Measurements from ENCODE around the gene ABHD15. TPM values are rescaled to one million over a fixed set of nuclear protein-coding genes. Genes with fewer than 3 reads are reported as not detected.

The ABHD15 gene
- total RNA-seq, 4 donors from 2014 or later: 5.4 to 12.6 (median 11.1) TPM

DNA sequence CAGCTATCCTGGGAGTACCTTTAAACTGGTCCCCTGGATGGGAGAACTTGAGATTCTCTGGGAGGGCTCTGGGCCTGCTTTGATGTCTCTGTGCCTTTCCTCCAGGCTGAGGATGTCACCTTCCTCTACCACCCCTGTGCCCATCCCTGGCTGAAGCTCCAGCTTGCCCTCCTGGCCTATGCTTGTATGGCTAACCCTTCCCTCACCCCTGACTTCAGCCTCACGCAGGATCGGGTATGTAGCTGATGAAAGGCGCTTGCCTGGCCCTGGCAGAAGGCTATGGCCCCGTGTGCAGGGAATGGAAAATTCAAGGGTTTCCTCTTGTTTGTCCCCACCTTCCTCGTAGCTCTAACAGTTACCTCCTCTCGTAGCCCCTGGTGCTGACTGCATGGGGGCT, 4.6 kb upstream of the ABHD15 start:
- H3K4me3 ChIP-seq: no peak overlapping the region
- ATAC-seq: no peak
- 40% methylated on average over 1 of the region's 6 CpGs; no CpG with 5 or more reads in 1 of the 2 donors for WGBS, 2 donors (ENCODE audit: low coverage in 1 of 2)
- TF ChIP-seq EP300 (IDR thresholded peaks at IDR 0.05) (no peak), POLR2A (IDR thresholded peaks at IDR 0.05) (no peak), POLR2AphosphoS5 (IDR thresholded peaks at IDR 0.05) (no peak)
- TF ChIP-seq, protein P1, sequence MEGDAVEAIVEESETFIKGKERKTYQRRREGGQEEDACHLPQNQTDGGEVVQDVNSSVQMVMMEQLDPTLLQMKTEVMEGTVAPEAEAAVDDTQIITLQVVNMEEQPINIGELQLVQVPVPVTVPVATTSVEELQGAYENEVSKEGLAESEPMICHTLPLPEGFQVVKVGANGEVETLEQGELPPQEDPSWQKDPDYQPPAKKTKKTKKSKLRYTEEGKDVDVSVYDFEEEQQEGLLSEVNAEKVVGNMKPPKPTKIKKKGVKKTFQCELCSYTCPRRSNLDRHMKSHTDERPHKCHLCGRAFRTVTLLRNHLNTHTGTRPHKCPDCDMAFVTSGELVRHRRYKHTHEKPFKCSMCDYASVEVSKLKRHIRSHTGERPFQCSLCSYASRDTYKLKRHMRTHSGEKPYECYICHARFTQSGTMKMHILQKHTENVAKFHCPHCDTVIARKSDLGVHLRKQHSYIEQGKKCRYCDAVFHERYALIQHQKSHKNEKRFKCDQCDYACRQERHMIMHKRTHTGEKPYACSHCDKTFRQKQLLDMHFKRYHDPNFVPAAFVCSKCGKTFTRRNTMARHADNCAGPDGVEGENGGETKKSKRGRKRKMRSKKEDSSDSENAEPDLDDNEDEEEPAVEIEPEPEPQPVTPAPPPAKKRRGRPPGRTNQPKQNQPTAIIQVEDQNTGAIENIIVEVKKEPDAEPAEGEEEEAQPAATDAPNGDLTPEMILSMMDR (IDR thresholded peaks at IDR 0.05): no peak
- peaks cover 0 to 61% (median 18%) of the 10 kb centered on the region in 3 donors for H3K4me1 ChIP-seq
- H3K27me3 ChIP-seq: no peaks in the 10 kb centered on the region
- H3K9me3 ChIP-seq: no peaks in the 10 kb centered on the region
- H3K27ac ChIP-seq: peak overlapping the region in 2 of 4 donors; percentile 53 to 61
- H3K36me3 ChIP-seq: peaks cover 0 to 41% of the 10 kb centered on the region in 2 donors

DNA sequence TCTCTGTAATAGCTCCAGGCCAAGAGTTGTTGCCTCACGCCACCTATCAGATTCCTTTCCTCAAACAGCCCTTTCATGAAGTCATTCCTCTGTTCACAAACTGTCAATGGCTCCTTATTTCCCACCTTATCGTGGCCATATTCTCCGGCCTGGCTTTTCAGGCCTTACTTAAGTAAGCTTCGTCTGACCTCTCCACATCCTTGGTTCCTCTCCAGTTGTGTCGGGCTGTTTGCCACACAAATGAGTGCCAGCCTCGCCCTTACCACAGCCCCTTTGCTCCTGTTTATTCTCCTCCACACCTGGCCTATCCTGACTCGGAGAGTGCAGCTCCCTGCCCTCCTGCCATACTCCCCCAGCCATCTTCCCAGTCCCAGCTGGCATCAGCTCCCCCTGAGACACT, 3.7 kb upstream of the ABHD15 start:
- H3K4me1 ChIP-seq: peaks cover 0 to 70% (median 18%) of the 10 kb centered on the region in 3 donors
- TF ChIP-seq POLR2A (IDR thresholded peaks at IDR 0.05) (no peak), EP300 (IDR thresholded peaks at IDR 0.05) (no peak), POLR2AphosphoS5 (IDR thresholded peaks at IDR 0.05) (no peak)
- TF ChIP-seq, protein P1 (IDR thresholded peaks at IDR 0.05): no peak
- H3K4me3 ChIP-seq: no peak overlapping the region
- WGBS, 2 donors (ENCODE audit: low coverage in 1 of 2): 58 to 71% methylated on average over 3 to 7 of the region's 7 CpGs
- no peaks in the 10 kb centered on the region for H3K9me3 ChIP-seq
- H3K36me3 ChIP-seq: peaks cover 0 to 31% of the 10 kb centered on the region in 2 donors
- ATAC-seq: no peak
- no peak overlapping the region for H3K27ac ChIP-seq
- no peaks in the 10 kb centered on the region for H3K27me3 ChIP-seq

GRCh38 chr17:29569245-29569950, 2.6 kb upstream of the ABHD15 start:
- Histone ChIP-seq H3K4me1 (peaks cover 0 to 81% (median 18%) of the 10 kb centered on the region in 3 donors), H3K27ac (peak overlapping the region; percentile 39 to 93 (median 89))

GRCh38 chr17:29568331-29569244, 1.8 kb upstream of the ABHD15 start, which contains the start of gene TP53I13:
TP53I13 (plus strand) TSS chr17:29568701; CDS start chr17:29568759, 58 bp downstream.
- TF ChIP-seq EP300 (IDR thresholded peaks at IDR 0.05): no peak
- peak; percentile 34 to 40 for TF ChIP-seq POLR2A (IDR thresholded peaks at IDR 0.05)
- peak; percentile 9 for TF ChIP-seq POLR2AphosphoS5 (IDR thresholded peaks at IDR 0.05)
- TF ChIP-seq, protein P1 (IDR thresholded peaks at IDR 0.05): no peak
- Histone ChIP-seq H3K9me3 (no peaks in the 10 kb centered on the region), H3K27ac (peak within 1 kb of the TSS; percentile 66 to 93 (median 89)), H3K36me3 (peaks cover 0 to 12% of the 10 kb centered on the region in 2 donors), H3K4me3 (peak within 1 kb of the TSS; percentile 48 to 85), H3K4me1 (peaks cover 0 to 88% (median 18%) of the 10 kb centered on the region in 3 donors), H3K27me3 (no peaks in the 10 kb centered on the region)
- 0 to 1% methylated on average over 3 to 12 of the region's 85 CpGs for WGBS, 2 donors (ENCODE audit: low coverage in 1 of 2)
- ATAC-seq: peak; percentile 71

More at GRCh38 chr17:29569245-29569950, 2.6 kb upstream of the ABHD15 start:
- WGBS, 2 donors (ENCODE audit: low coverage in 1 of 2): 51 to 81% methylated on average over 7 to 13 of the region's 14 CpGs
- no peak for TF ChIP-seq POLR2A (IDR thresholded peaks at IDR 0.05)
- no peak for TF ChIP-seq POLR2AphosphoS5 (IDR thresholded peaks at IDR 0.05)
- TF ChIP-seq, protein P1 (IDR thresholded peaks at IDR 0.05): no peak
- no peak for TF ChIP-seq EP300 (IDR thresholded peaks at IDR 0.05)
- no peak for ATAC-seq
- no peaks in the 10 kb centered on the region for H3K27me3 ChIP-seq
- no peaks in the 10 kb centered on the region for H3K9me3 ChIP-seq
- H3K4me3 ChIP-seq: peak overlapping the region; percentile 48 to 85
- peaks cover 0 to 20% of the 10 kb centered on the region in 2 donors for H3K36me3 ChIP-seq
